NCI-H1694 (cell line): Measurements from ENCODE around the gene DCANP1.

Source experiments
- DNase-seq: peaks from one replicate; lab custom pipeline; 2025; lab: John Stamatoyannopoulos, UW

The DCANP1 gene

DNA sequence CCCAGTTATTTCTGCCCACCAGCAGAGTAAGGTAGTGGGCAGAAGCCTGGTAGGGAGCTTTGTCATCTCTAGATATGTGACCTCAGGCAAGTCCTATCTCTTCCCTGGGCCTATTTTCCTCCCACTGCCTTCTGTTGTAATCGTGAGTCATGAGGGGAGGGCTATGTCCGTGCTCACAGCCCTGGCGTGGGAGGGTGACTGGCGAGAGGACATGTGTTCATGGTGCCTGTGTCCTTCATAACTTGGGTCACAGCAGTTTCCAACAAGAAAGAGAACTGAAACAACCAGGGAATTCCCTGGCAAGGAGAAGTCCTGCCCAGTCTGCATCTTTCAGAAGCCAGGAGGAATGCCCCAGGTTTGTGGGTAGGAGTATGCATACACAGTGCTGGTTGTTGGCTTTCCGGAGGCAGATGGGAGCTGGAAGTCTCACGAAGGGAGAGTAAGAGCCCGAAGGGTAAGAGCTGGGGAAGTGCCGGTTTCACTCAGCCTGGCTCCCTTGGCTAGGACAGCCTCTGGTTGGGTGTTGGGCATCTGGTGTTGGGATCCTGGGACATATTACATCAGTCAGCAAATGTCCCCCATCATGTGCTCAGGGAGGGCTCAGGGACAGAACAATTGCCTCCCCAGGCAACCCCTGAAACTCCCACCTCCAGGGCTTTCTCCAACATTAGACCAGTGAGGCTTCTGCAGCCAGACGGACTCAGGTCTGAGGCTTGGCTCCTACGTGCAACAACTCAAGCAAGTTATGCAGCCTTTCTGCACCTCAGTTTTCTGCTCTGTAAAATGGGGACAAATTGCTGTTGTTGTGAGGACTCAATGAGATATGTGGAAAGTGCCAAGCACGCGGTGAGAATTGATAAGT, 9.3 kb upstream of the DCANP1 start:
- DNase-seq: no peak

- DNase-seq: no peak
These were observed 8.7 kb upstream of the DCANP1 start for GRCh38 chr5:135455876-135456237.

DNA sequence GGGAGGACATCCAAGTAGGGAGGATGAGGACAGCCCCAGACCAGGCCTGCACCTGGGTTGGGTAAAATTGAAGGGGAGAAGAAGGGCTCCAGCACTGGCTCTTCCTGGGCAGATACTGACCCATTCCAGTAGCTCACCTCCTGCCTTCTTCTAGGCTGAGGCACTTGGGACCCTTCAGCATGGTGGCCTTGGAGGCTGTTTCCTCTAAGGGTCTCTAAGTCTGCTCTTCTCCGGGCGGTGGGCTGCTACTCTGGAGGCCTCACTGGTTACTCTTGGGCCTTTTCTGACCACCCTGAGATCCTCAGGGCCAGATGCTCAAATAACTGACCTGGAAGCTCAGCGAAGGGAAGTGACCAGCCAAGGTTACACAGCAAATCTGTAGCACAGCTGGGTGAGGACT, 7.8 kb upstream of the DCANP1 start:
- DNase-seq: no peak

GRCh38 chr5:135453613-135454012, 6.5 kb upstream of the DCANP1 start:
- no peak for DNase-seq

DNA sequence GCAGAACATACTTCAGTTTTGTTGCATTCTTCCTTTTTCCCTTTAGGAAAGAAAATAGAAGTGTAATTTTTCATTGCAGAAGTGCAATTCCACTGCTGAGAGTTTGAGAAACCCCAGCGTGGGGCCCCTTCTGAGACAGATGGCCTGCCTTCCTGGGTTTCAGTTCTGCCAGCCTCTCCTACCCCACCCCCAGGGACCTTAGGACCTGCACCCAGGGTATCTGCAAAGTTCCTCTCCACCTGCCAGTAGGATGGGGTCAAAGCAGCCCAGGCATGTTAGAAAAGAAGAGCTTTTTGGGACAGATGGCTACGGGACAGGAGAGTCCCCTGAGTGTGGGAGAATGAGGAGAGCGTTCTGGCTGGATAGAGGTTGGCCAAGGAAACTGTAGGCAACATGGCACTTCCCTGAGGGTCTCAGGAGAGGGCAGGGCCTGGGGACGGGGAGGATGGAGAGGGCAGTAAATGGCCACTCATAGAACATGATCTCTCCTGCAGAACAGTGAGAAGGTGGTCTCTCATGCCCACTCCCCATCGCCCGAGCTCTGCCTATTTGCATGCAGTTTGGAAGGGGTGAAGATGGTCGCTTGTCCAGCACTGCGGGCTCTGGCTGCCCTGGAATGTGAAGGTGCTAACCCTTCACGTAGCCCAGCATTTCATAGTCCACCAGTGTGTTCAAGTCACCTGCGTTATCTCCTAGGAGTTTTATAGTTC, 5.3 kb upstream of the DCANP1 start, which contains the start of gene TIFAB:
Gene TIFAB, minus strand, starts transcription at position 31 of the 710 bp plus-strand sequence. CDS start 2,412 bp downstream, outside the sequence.
- no peak for DNase-seq

- DNase-seq: no peak
These were observed 4.6 kb upstream of the DCANP1 start for GRCh38 chr5:135451581-135452320.

DNA sequence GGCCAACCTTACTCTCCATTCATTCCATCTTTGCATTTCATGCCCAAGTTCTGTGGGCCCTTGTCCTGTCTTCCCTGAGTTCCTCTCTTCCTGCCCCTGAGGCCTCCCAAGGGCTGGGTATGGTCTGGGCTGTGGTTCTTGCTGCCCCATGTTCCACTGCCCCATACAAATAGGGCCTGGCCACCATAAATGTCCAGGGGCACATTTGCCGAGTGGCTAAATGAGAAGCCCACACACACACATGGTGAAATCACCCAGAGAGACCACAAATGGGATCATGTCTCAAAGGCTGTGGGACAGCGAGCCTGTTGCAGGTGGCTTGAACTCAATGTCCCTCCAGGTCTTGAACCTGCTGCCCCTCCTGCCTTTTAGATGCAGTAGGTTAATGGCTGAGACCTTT, 3.8 kb upstream of the DCANP1 start:
- no peak for DNase-seq

GRCh38 chr5:135450336-135450735, 3.2 kb upstream of the DCANP1 start:
- no peak for DNase-seq

DNA sequence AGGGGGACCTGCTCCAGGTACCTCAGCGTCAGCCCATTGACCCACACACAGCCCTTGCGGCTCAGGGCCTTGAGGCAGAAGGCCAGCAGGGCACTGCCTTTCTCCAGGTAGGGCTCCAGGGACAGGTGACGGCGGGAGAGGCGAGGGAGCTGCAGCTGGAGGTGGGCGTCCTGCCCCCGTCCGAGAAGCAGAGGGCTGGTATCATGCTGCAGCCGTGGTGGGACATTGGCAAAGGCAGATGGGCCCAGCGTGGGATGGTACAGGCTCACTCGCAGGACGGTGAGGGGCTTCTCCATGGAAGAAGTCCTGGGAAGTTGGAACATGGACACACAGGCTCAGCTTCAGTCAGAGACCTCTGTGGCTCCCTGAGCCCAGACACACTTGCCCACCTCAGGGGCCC, 2.5 kb upstream of the DCANP1 start:
- no peak for DNase-seq

DNA sequence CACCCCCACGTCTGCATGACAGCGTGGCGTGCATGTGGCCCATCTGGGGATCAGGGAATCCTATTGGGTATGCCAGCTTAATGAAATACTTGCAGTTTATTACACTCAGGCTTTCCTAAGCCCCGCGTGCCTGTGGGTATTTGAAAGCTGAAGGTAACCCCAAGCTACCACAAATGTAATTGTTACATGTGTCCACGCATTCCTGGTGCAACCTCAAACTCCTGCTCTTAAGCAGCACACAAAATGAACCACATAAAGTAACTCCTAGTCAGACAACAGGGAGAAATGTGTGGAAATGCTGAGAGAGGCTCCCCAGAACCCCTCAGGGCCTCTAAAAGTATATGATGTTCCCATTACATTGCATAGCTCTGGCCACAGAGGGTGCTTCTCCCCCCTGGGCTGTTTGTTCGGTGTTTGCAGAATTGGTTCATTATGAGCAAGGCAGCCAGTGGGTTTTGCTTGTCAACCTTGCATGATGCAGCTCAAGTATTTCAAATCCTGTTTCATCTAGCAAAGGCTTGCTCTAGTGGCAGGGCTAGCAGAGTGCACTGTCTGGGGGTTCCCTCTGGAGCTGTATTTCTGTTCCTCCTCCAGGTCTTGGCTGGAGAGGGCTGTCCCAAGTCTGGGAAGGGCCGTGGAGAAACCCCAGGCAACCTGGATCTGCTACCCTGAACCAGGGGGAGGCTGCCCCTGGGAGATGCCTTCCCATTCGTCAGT, 1.8 kb upstream of the DCANP1 start:
- DNase-seq: no peak

DNA sequence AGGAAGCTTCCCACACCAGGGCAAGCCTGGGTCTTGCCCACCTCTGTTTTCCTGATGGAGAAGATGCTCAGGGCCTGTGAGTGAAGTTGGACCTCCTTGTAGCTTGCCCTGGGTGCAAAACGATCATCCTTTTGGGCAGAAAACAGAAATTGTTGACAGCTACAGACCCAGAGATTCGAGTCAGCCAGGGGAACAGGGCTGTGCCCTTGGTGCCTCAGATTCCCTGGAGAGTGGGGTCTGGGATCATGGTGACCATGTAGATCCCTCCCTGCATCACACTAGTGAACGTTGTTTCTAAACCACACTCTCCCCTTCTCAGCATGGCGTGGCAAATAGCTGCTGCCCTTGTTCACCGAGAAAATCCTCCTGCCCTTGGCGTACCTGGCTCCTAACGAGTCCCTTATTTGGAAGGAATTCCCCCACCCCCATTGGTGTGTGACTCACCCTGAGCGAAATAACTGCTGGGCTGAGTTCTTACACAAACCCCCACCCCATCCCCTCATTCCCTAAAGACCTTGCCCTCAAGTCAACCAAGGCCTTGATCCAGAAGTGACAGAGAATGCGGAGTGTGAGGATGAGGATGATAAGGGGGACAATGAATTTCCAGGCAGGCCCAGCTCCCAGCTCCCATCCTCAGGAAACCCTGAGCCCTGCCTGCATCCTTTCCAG, 1.1 kb upstream of the DCANP1 start:
- no peak for DNase-seq

- no peak for DNase-seq
These were observed 533 bp downstream of the DCANP1 start for GRCh38 chr5:135446615-135447014.

- DNase-seq: no peak
These were observed 942 bp downstream of the DCANP1 start for GRCh38 chr5:135446206-135446605.

- no peak for DNase-seq
These were observed 1.7 kb downstream of the DCANP1 start for GRCh38 chr5:135445306-135445985.

DNA sequence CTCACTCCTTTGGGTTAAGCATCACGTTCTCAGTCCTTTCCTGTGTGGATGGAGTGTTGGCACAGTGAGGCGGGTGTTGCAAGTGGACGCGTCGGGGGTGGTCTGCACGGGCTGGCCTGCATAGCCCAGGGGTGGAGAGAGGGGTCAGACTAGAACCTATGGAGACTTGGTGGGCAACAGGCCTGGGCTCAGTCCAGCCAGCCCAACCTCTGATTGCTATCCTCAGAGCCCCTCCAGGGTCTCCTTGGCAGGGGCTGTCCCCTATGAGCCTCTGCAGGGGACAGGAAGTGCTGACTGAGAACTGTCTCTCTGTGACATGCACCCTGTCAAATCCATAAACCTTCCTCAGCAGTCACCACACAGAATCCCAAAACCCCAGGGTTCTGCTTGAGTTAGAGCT, 2.3 kb downstream of the DCANP1 start:
- no peak for DNase-seq

- DNase-seq: no peak
These were observed 2.8 kb downstream of the DCANP1 start for GRCh38 chr5:135444360-135444759.

GRCh38 chr5:135443161-135443960, 3.8 kb downstream of the DCANP1 start:
- DNase-seq: no peak

DNA sequence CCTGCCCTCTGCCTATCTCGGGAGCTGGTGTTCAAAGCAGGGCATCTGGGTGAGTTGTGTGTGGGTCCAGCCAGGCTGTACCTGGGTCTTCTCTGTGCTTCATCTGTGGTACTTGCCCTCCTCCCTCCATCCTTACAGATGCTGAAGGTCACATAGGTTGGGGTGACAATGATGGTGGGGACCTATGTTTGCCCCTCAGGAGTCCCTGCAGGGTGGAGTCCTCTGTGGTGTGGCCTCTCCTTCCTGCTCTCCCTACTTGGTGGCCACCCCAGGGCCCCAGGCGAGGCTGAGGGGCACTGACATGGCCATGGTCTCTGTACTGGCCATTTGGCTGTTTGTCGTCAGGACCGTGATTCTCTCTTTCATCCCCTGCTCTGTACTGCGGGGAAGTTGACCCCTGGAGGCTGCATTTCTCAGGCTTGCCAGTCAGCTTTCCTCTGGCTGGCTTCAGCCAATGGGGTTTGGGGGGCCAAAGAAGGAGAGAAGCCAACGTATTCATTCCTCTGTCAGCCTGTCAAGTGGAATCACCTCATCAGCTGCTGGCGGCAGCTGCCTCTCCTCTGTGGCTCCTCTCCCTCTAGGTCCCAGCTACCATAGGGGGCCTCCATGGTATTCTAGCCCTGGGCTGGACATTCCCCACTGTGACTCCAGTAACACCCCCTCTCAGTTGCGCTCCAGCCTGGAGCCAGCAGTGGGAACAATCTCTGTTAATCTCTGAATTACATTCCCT, 4.6 kb downstream of the DCANP1 start:
- DNase-seq: no peak

DNA sequence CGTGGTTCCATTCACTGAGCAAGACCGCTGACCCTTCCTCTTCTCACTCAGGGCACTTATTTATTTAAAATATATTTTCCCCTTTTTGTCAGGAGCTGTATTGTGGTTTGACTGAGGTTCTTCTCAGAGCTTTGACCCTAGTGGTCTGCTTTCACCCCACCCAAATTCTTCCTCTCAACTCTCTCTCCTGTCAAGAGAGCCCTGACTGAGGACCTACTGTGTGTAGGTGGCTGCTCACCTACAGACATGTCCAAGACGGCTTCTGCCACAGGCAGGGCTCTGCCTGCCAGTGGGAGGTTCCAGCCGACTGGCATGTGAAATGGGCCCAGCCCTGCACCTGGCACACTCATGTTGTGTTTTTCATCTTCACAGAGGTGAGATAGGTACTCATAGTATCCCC, 5.2 kb downstream of the DCANP1 start:
- DNase-seq: no peak
